HL-60/S4 treated with retinoic acid at 250 ng/mL for 4 days and 3 days (cell line): ENCODE measurements around the gene TTYH1.

Experiments used
- in situ Hi-C: fragments of 300-500 bp; cut with MboI; formaldehyde crosslinking; loops from 2 replicates; pipeline ENCODE4 v1.7.0; 2022; ENCODE audit warnings: low sequenced_read_pairs

The TTYH1 gene

DNA sequence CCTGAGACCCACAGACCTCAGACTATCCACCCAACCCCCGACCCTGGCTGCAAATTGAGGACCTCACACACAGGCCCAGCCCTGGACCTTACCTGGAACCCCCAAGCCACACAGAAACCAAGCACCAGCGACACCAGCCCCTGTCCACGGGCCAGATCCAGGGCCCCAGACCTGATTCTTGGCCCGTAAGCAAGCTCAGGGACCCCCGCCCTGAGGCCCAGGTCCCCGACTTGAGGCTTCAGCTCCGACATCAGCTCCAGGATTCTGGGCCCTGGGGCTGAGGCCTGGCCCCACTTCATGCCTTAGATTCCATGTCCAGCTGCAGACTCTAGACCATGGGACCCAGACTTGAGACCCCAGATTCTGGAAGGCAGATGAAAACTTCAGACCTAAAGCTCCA lies 6.3 kb downstream of the TTYH1 start:
- in situ Hi-C loops: no loop called here

DNA sequence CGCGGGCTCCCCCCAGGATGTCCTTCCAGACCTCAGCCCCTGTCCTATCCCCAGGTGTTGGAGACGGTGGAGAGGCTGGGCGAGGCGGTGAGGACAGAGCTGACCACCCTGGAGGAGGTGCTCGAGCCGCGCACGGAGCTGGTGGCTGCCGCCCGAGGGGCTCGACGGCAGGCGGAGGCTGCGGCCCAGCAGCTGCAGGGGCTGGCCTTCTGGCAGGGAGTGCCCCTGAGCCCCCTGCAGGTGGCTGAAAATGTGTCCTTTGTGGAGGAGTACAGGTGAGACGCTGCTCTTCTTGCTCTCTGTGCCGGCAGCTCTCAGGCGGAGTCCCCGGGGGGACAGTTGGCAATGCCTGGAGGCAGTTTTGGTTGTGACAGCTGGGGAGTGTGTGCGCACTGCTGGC lies 6.9 kb downstream of the TTYH1 start:
- in situ Hi-C loops: no loop called here

DNA sequence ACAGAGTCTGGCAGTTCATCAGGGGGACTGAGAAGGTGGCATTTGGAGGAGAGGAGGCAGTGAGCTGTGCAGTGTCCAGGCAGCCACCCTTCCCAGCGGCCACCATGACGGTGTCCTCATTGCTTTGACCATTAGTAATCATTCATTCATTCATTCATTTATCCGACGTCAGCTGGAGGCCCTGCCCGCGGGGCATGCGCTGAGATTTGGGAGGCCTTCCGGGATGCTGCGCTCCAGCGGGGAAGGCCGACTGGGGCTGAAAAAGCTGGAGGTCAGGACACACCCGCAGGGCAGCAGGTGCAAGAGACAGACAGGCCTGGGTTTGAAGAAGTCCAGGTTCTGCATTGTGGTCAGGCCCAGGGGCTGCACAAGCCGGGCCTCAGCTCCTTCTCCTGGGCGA lies 8.9 kb downstream of the TTYH1 start:
- in situ Hi-C loops: no loop called here

DNA sequence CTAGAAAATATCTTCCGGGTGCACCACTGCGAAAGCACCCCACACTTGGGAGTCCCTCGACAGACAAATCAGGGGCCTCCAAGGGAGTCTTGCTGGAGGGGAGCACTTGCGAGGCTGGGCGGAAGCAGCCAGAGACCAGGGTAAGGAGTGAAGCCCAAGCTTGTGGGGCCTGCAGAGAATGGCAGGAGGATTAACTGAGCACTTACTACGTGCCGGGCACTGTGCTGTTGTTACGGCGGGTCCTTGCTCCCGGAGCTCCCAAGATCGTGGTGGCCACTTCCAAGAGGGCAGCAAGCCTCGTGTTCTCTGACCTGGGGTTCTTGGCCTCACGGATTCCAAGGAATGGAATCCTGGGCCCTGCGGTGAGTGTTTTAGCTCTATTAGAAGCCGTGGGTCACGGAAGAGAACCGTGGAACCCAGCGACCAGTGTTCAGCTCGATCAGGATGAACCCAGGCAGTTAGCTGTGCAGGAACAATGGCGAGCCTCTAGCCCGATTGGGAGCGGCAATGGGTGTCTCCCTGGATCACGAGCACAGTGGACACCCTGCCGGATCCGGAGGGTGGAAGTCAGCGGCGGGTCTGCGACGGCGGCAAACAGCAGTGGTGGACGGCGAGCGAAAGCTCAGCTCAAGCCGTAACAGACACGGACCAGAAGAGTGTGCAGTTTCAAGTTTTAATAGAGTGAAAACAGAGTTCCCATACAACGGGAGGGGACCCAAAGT lies 9.6 kb downstream of the TTYH1 start:
- in situ Hi-C loops: no loop called here

DNA sequence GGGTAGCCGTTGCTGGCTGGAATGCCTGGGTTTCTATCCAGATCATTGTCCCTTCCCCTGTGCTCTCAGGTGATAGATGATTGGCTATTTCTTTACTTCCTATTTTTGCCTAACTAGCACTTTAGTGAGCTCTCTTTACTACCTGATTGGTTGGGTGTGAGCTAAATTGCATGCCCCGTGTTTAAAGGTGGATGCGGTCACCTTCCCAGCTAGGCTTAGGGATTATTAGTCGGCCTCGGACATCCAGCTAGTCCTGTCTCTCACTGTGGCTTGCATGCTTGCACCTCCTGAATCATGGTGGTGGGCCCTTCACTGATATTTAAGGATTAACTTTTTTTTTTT lies 10.1 kb downstream of the TTYH1 start:
- in situ Hi-C loops: no loop called here

DNA sequence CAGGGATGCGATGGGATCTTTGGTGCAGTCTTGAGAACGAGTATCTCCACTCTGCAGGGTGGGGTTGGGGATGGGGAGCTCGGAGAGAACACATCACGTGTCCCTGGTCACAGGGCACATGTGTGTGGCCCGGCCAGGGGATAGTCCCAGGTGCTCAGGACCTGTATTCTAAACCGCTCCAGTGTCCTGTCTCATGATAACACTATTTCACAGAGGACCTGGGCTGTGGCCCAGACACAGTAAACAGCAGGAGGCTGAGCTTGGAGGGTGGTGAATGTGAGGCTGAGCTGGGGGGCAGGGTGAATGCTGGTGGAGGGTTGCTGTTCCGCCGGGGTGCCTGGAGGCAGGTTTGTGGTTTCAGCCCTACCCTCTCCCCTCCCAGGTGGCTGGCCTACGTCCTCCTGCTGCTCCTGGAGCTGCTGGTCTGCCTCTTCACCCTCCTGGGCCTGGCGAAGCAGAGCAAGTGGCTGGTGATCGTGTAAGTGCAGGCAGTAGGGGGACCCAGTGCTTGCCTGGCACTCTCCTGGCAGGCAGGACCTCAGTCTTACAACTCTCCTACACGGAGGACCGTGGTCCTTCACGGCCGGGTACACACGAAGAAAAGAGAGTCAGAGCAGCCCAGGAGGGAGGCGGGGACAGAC lies 11.1 kb downstream of the TTYH1 start:
- in situ Hi-C loops: no loop called here

DNA sequence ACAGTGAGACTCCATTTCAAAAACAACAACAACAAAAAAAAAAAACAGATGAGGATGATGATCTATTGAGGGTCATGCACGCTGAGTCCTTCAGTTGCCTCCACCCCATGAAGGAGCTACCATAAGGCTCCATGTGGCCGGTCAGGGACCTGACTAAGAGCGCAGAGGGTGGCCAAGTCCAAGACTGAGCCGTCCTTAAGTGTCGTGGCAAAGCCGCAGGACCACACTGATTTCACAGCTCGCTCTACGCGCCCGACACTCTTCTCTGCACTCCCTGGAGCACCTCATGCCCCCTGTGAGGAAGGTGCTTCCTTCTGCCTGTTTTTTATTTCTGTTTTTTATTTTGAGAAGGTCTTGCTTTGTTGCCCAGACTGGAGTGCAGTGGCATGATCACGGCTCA lies 12.3 kb downstream of the TTYH1 start:
- in situ Hi-C loops: no loop called here

DNA sequence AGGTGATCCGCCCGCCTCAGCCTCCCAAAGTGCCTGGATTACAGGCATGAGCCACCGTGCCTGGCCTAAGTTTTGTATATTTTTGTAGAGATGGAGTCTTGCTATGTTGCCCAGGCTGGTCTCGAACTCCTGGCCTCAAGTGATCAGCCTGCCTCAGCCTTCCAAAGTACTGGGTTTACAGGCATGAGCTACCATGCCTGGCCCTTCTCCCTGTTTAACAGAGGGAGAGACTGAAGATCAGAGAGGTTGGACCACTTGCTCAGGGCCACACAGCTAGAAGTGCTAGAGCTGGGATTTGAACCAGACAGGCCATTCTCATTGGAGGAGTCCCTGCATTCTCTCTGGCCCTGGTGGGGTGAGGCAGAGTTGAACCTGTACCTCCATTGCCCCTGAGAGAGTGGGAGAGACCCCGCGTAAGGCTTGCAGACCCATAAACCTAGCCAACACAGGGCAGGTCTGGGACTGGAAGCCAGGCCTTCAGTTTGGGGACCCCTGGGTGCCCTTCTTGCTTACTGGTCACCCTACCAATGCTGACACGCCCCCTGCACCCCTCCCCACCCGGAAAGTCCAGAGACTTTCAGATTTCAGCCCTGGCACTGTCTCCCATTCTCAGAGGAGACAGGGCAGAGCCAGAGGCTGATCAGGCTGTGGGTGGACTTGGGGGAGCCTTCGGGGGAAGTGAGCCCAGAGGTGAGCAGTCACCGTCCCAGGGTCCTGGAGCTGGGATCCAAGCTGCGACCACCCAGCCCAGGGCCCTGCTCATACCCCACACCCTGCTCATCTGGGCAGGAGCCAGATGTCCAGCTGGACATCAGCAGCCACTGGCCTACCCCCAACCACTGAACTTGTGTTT lies 13.3 kb downstream of the TTYH1 start:
- in situ Hi-C loops: no loop called here

DNA sequence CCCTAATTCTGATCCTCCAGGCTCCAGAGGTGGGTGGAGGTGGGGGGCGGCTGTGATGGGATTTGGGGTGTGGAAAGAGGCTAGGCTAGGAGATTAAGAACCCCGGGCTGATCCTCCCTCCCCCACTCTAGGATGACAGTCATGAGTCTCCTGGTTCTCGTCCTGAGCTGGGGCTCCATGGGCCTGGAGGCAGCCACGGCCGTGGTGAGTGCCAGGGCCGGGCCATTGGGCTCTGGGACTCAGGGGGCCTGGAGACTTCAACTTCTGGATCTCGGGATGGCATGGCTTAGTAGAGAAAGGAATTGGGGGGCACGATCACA lies 13.9 kb downstream of the TTYH1 start:
- in situ Hi-C loops: no loop called here

DNA sequence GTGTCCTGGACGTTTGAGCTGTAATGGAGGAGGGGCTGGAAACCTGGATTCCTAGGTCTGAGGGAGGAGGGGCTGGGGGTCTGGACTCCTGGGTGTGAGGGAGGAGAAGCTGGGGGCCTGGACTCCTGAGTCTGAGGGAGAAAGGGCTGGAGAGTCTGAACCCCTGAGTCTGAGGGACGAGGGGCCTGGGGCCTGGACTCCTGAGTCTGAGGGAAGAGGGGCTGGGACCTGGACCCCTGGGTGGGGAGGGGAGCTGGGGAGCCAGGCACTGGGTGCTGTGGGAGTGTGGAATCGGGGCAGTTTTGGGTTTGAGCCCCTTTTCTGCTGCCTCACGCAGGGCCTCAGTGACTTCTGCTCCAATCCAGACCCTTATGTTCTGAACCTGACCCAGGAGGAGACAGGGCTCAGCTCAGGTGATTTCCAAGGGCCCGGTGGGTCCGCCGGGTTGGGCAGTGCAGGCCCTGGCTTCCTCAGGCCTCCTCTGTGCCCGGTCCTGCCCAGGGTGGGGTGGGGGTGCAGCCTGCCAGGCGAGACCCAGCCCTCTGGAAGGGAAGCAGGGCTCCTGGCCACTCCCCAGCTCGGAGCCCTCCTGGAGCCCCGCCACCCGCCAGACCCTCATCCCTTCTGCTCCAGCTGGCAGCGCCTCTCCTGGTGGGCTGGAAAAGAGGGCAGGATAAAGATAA lies 14.4 kb downstream of the TTYH1 start:
- in situ Hi-C loops: no loop called here

DNA sequence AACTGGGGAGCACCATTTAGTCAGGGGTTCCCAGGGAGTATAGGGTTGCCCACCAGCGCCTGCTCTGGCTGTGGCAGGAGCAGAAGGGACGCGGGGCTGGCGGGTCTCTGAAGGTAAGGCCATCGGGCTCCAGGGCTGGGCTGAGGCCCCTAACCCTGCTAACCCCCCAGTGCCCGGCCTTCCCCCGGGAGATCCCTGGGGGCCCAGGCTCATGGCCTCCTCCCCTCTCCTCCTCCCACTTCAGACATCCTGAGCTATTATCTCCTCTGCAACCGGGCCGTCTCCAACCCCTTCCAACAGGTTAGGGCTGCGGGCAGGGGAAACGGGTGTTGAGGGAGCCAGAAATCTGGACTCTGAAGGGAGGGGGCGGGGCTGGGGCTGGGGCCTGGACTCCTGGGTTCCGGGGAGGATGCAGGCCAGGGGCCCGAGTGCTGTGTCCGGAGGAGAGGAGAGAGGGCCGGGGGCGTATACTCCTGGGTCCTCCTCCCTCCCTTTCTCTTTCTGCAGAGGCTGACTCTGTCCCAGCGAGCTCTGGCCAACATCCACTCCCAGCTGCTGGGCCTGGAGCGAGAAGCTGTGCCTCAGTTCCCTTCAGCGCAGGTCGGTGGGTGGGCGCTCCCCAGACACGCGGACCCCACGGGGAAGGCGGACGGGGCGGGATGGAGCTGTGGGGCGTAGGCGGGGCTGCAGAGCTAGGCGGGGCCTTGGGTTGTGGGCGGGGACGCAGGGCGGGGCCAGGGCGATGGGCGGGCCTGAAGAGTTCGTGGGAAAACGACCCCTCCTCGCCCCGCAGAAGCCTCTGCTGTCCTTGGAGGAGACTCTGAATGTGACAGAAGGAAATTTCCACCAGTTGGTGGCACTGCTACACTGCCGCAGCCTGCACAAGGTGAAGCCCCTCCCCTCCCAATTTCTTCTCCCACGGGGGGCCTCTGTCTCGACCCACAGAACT lies 15.3 kb downstream of the TTYH1 start:
- in situ Hi-C loops: no loop called here

DNA sequence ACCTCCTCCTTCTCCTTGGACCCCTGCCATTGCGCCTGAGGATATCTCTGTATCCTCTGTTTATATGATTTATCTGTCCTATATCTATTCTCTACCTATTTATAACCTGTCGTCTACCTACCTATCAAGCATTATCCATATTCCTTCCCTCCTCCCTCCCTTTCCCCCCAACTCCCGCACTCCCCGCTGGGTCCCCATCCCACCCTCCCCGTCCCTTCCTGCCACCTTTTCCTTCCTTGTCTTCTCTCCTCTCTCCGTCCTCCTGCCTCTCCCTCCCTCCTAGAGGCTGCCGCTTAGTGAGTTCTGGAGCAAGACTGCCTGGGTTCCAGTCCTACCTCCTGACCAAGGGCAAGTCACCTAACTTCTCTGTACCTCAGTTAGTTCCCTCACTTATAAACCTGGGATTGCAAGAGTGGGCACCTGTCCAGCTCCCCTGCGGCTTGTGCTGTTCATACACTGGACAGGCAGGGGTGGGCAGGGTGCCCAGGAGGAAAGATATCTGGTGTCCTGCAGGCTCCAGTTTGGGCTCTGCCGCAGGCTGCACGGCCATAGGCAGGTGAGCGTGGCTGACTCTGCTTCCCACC lies 16.1 kb downstream of the TTYH1 start:
- in situ Hi-C loops: no loop called here

DNA sequence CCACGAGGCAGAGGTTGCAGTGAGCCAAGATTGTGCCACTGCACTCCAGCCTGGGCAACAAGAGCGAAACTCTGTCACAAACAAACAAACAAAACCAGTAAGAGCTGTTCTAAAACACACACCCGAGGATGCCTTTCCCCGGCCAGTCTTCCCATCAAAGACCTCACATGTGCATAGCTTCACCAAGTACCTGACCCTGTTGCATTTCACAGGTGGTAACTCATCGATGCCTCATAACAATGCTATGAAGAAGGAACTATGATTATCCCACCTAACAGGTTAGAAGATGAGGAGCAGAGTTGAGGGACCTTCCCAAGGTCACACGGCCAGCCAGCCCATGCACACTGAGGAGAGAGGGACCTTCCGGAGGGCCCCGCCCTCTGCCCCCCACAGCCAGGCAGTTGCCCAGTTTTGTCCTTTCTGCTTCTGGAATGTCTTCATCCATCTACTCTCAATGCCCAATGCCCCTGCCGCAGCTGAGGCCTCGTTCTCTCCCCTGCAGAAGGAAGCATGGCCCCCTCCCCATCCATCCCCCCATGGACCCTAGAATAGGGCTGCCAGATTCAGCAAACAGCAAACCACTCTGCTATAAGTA lies 17.0 kb downstream of the TTYH1 start:
- in situ Hi-C loops: no loop called here

DNA sequence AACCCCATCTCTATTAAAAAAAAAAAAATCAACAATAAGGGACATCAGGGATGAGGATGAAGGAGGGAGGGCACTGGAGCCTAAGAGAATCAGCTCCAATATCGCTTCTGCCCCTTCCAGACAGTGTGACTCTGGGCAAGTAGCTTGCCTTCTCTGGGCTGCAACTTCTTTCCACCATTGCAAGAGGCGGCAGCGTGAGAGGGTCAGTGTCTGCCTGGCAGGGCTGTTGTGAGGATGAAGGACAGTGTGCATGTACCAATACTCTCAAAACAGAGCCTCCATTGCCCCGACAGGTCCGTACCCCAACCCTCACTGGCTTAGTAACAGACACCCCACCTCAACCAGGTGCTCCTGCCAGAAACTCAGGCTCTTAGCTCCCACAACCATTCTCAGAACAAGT lies 18.4 kb downstream of the TTYH1 start:
- in situ Hi-C loops: no loop called here

DNA sequence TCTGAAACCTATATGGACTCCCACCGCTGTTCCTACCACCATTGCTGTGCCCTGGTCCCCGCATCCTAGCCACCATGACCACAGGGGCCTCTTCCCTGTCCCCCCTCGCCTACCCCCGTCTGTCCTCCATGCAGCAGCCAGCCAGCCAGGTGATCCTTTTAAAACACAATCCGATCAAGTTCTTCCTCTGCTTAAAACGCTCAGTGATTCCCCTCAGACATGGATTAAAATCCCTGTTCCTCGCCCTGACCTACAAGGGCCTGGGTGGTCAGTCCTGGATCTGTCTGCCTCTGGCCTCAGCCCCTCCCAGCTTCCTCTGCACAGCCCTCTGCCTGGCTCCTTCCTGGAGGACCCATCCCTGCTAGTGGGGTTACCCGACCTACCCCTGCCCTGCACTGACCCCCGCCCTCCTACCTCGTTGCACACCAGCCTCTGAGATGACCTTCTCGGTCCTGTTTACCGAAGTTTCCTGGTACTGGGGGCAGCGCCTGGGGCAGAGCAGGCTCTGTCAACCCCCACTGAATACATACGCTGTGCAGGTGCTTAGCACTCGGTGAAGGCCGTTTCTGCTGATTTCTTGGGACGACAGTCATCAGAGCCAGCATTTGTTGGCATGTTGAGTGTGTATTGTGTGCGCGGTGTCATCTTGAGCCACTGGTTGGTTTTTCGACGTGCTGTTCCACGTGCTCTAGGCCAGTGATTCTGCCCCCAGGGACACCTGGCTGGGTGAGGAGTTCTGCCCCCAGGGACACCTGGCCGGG lies 19.0 kb downstream of the TTYH1 start:
- in situ Hi-C loops: no loop called here

DNA sequence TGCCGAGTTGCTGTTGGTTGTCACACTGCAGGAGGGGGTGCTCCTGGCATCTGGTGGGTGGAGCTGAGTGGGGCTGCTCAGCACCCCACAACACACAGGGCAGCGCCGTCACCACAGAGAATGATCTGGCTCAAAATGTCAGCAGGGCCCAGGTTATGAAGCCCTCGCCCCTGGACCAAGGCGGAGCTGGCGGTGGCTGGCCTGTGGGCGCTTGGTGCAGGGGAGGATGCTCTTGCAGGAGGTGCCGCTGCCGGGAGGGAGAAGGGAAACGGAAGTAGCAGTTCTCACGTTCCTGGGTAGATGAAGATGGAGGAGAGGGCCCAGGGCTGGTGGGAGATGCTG lies 19.6 kb downstream of the TTYH1 start:
- in situ Hi-C loops: no loop called here

DNA sequence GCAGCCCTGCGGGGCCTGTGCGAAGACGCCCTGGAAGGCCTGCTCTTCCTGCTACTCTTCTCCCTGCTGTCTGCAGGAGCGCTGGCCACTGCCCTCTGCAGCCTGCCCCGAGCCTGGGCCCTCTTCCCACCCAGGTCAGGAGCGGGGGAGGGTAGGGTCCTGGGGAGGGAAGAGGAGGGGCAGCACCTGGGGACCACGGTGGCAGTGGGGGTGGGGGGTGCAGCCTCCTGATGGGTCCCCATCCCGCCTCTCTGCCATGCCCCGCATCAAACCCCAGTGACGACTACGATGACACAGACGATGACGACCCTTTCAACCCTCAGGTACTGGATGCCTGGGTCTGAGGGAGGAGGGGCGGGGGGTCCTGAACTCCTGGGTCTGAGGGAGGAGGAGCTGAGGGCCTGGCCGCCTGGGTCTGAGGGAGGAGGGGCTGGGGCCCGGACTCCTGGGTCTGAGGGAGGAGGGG lies 20.3 kb downstream of the TTYH1 start:
- in situ Hi-C loops: no loop called here

DNA sequence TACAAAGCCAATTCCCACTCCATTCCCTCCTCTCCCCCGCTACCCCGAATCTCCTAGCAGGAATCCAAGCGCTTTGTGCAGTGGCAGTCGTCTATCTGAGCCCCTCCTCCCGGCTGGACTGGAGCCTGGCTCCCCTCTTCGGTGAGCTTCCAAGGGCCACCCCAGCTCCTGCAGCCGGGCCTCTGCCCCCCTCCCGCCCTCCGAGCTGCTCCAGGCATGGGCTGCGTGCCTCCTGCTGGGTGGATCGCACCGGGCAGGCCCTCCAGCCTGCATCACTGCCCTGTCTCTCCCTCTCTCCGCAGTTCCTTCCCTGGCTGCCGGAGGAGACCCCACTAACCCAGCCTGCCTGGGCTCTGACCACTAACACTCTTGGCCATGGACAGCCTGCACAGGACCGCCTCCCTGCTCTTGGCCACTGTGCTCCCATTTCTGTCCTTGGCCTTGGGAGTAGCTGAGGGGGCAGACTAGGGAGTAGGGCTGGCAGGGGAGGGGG lies 20.8 kb downstream of the TTYH1 start:
- in situ Hi-C loops: no loop called here
